ENCODE data around the gene RBPJL.

DNA sequence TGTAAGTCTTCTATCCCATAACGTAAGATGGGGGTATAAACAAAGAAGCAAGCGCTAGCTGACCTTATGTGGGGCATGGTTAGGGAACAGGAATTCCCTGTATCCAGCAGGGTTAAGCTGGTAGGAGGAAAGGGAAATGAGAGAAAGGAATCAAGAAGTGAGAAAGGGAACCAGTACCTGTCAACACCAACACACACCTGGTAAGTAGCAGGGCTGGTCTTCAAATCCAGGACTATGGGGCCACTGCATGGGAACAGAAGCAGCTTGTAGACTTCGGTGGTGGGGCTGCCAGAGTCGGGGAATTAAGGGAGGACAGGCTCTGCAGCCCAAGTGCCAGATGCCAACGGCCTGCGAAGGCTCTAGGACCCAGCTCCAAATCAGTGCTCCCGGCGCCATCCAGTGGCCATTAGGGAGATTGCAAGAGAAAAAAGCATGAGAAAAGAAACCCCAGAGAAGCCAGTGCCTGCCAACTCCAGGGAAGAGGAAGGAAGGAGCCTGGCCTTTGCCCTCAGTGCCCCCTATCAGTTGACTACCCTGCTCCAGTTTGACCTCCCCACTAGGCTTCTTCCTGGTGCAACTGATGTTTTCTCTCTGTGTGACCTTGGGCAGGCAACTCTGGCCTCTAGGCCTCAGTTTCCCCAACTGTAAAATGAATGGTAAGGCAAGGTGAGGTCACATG is 15.8 kb upstream of the RBPJL start:
- TF ChIP-seq, protein P1, sequence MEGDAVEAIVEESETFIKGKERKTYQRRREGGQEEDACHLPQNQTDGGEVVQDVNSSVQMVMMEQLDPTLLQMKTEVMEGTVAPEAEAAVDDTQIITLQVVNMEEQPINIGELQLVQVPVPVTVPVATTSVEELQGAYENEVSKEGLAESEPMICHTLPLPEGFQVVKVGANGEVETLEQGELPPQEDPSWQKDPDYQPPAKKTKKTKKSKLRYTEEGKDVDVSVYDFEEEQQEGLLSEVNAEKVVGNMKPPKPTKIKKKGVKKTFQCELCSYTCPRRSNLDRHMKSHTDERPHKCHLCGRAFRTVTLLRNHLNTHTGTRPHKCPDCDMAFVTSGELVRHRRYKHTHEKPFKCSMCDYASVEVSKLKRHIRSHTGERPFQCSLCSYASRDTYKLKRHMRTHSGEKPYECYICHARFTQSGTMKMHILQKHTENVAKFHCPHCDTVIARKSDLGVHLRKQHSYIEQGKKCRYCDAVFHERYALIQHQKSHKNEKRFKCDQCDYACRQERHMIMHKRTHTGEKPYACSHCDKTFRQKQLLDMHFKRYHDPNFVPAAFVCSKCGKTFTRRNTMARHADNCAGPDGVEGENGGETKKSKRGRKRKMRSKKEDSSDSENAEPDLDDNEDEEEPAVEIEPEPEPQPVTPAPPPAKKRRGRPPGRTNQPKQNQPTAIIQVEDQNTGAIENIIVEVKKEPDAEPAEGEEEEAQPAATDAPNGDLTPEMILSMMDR (IDR thresholded peaks at IDR 0.05 in 2 of 3, conservative IDR thresholded peaks at IDR 0.05 in 1 of 3; ENCODE audit: borderline replicate concordance in 1 of 3, insufficient read depth in 1 of 3, low read depth in 2 of 3, low read length in 2 of 3) = peak; percentile 84 to 90 (median 88)
- TF ChIP-seq YY1 (IDR thresholded peaks at IDR 0.05; ENCODE audit: extremely low read depth, insufficient replicate concordance, low read depth, low read length) (no peak), EGR1 (IDR thresholded peaks at IDR 0.05; ENCODE audit: low read depth) (no peak), EZH2 (IDR thresholded peaks at IDR 0.05) (no peak), POLR2A (IDR thresholded peaks at IDR 0.05; ENCODE audit: borderline replicate concordance, extremely low read depth, insufficient read depth, insufficient read length) (no peak)
- TF ChIP-seq, protein P2, sequence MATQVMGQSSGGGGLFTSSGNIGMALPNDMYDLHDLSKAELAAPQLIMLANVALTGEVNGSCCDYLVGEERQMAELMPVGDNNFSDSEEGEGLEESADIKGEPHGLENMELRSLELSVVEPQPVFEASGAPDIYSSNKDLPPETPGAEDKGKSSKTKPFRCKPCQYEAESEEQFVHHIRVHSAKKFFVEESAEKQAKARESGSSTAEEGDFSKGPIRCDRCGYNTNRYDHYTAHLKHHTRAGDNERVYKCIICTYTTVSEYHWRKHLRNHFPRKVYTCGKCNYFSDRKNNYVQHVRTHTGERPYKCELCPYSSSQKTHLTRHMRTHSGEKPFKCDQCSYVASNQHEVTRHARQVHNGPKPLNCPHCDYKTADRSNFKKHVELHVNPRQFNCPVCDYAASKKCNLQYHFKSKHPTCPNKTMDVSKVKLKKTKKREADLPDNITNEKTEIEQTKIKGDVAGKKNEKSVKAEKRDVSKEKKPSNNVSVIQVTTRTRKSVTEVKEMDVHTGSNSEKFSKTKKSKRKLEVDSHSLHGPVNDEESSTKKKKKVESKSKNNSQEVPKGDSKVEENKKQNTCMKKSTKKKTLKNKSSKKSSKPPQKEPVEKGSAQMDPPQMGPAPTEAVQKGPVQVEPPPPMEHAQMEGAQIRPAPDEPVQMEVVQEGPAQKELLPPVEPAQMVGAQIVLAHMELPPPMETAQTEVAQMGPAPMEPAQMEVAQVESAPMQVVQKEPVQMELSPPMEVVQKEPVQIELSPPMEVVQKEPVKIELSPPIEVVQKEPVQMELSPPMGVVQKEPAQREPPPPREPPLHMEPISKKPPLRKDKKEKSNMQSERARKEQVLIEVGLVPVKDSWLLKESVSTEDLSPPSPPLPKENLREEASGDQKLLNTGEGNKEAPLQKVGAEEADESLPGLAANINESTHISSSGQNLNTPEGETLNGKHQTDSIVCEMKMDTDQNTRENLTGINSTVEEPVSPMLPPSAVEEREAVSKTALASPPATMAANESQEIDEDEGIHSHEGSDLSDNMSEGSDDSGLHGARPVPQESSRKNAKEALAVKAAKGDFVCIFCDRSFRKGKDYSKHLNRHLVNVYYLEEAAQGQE (IDR thresholded peaks at IDR 0.05; ENCODE audit: low read depth) = no peak
